Thymus (tissue), 11 donors: ENCODE measurements around the gene GALNT2. TPM values are rescaled to one million over a fixed set of nuclear protein-coding genes. Genes with fewer than 3 reads are reported as not detected.

Experiments
- DNase-seq, 9 donors: peaks; one replicate each; pipeline ENCODE4 v3.0.0-alpha.2; 2013; ENCODE audit warnings: low spot score in 9 of 9, low read depth in 6 of 9, missing footprints in 1 of 9
- H3K27ac ChIP-seq, 2 donors: one replicate each; pipeline ENCODE4 v1.5.1; 2013; ENCODE audit warnings: control low read depth in 1 of 2, low read depth in 1 of 2, low read length in 1 of 2, mild to moderate bottlenecking in 1 of 2, moderate library complexity in 1 of 2
- H3K27me3 ChIP-seq, 2 donors: one replicate each; pipeline ENCODE4 v1.5.1; 2013; ENCODE audit warnings: low read length in 1 of 2; ENCODE audit not compliant: control insufficient read depth in 2 of 2, insufficient read depth in 1 of 2
- H3K36me3 ChIP-seq, 2 donors: one replicate each; pipeline ENCODE4 v1.5.1; 2013; ENCODE audit warnings: low read length in 1 of 2, mild to moderate bottlenecking in 1 of 2, moderate library complexity in 1 of 2; ENCODE audit not compliant: control insufficient read depth in 2 of 2, insufficient read depth in 2 of 2
- H3K4me1 ChIP-seq, 2 donors: one replicate each; pipeline ENCODE4 v1.5.1; 2013; ENCODE audit warnings: low read length in 2 of 2; ENCODE audit not compliant: control insufficient read depth in 2 of 2, insufficient read depth in 2 of 2
- H3K4me3 ChIP-seq, 2 donors: one replicate each; pipeline ENCODE4 v1.5.1; 2013; ENCODE audit warnings: low read length in 2 of 2, control low read depth in 1 of 2, mild to moderate bottlenecking in 1 of 2
- H3K9me3 ChIP-seq, 2 donors: one replicate each; pipeline ENCODE4 v1.5.1; 2013; ENCODE audit warnings: low read length in 1 of 2, mild to moderate bottlenecking in 1 of 2; ENCODE audit not compliant: control insufficient read depth in 2 of 2, insufficient read depth in 1 of 2
- WGBS: extraction: QIAGEN DNeasy Blood & Tissue Kit; methylation state at CpG from one replicate; pipeline ENCODE4 v1.1.7; 2013; 5-methylcytosine and 5-hydroxymethylcytosine counted together
- polyA plus RNA-seq: library from polyadenylated mRNA; stranded (reverse); fragments of 200-250 nt; gene quantifications from one replicate; pipeline ENCODE4 v1.2.3, GENCODE V29; 2013
- total RNA-seq: library from RNA; stranded (reverse); fragments of 120-200 nt; gene quantifications from one replicate; pipeline ENCODE4 v1.2.4, GENCODE V29; 2013
- donor health status: healthy.

Gene GALNT2
- total and polyA plus RNA-seq, 2 donors: 33.9 to 42.5 TPM

GRCh38 chr1:230237805-230238204 lies 170.8 kb downstream of the GALNT2 start:
- WGBS: 98% methylated on average over 5 of the region's 5 CpGs

GRCh38 chr1:230240446-230241086 lies 173.5 kb downstream of the GALNT2 start:
- DNase-seq: no peak
- no peaks in the 10 kb centered on the region for H3K27me3 ChIP-seq
- peaks cover 0 to 23% of the 10 kb centered on the region in 2 donors for H3K4me1 ChIP-seq
- no peak overlapping the region for H3K4me3 ChIP-seq
- WGBS: 97% methylated on average over 5 of the region's 5 CpGs
- peaks cover 44 to 91% of the 10 kb centered on the region in 2 donors for H3K36me3 ChIP-seq
- no peak overlapping the region for H3K27ac ChIP-seq
- no peaks in the 10 kb centered on the region for H3K9me3 ChIP-seq

More at GRCh38 chr1:230237805-230238204, 170.8 kb downstream of the GALNT2 start:
- Histone ChIP-seq H3K27ac (no peak overlapping the region), H3K36me3 (peaks cover 36 to 79% of the 10 kb centered on the region in 2 donors), H3K27me3 (no peaks in the 10 kb centered on the region), H3K4me1 (no peaks in the 10 kb centered on the region), H3K4me3 (no peak overlapping the region), H3K9me3 (no peaks in the 10 kb centered on the region)
- DNase-seq: no peak

GRCh38 chr1:230242326-230242725 lies 175.3 kb downstream of the GALNT2 start:
- no peak for DNase-seq
- 98% methylated on average over 6 of the region's 6 CpGs for WGBS
- peaks cover 5 to 41% of the 10 kb centered on the region in 2 donors for H3K4me1 ChIP-seq
- peaks cover 47 to 91% of the 10 kb centered on the region in 2 donors for H3K36me3 ChIP-seq
- H3K27ac ChIP-seq: no peak overlapping the region
- H3K9me3 ChIP-seq: no peaks in the 10 kb centered on the region
- no peak overlapping the region for H3K4me3 ChIP-seq
- no peaks in the 10 kb centered on the region for H3K27me3 ChIP-seq

GRCh38 chr1:230243146-230243545 lies 176.1 kb downstream of the GALNT2 start:
- peaks cover 46 to 91% of the 10 kb centered on the region in 2 donors for H3K36me3 ChIP-seq
- no peak for DNase-seq
- H3K9me3 ChIP-seq: no peaks in the 10 kb centered on the region
- H3K27ac ChIP-seq: no peak overlapping the region
- no peaks in the 10 kb centered on the region for H3K27me3 ChIP-seq
- H3K4me3 ChIP-seq: no peak overlapping the region
- H3K4me1 ChIP-seq: peaks cover 5 to 47% of the 10 kb centered on the region in 2 donors
- WGBS: 98% methylated on average over 17 of the region's 17 CpGs

- WGBS: 98% methylated on average over 15 of the region's 15 CpGs
- Histone ChIP-seq H3K4me3 (no peak overlapping the region), H3K27ac (no peak overlapping the region), H3K36me3 (peaks cover 52 to 92% of the 10 kb centered on the region in 2 donors), H3K27me3 (no peaks in the 10 kb centered on the region), H3K9me3 (no peaks in the 10 kb centered on the region), H3K4me1 (peaks cover 5 to 52% of the 10 kb centered on the region in 2 donors)
- no peak for DNase-seq
Observed at GRCh38 chr1:230243583-230244353, 176.7 kb downstream of the GALNT2 start.

- WGBS: 24% methylated on average over 4 of the region's 4 CpGs
- H3K4me1 ChIP-seq: peaks cover 5 to 57% of the 10 kb centered on the region in 2 donors
- DNase-seq: peak in 1 of 9 donors; percentile 47
- peaks cover 72 to 97% of the 10 kb centered on the region in 2 donors for H3K36me3 ChIP-seq
- peak overlapping the region in 1 of 2 donors; percentile 44 for H3K27ac ChIP-seq
- no peak overlapping the region for H3K4me3 ChIP-seq
- H3K27me3 ChIP-seq: no peaks in the 10 kb centered on the region
- H3K9me3 ChIP-seq: no peaks in the 10 kb centered on the region
Observed at GRCh38 chr1:230246551-230246950, 179.5 kb downstream of the GALNT2 start.

GRCh38 chr1:230248016-230248888 lies 181.2 kb downstream of the GALNT2 start:
- Histone ChIP-seq H3K27ac (no peak overlapping the region), H3K4me3 (no peak overlapping the region), H3K9me3 (no peaks in the 10 kb centered on the region), H3K27me3 (no peaks in the 10 kb centered on the region), H3K36me3 (peaks cover 80 to 97% of the 10 kb centered on the region in 2 donors), H3K4me1 (peaks cover 5 to 54% of the 10 kb centered on the region in 2 donors)
- no peak for DNase-seq
- 98% methylated on average over 8 of the region's 8 CpGs for WGBS

- Histone ChIP-seq H3K36me3 (peaks cover 74 to 97% of the 10 kb centered on the region in 2 donors), H3K4me1 (peaks cover 5 to 47% of the 10 kb centered on the region in 2 donors), H3K4me3 (no peak overlapping the region), H3K27ac (no peak overlapping the region), H3K27me3 (no peaks in the 10 kb centered on the region), H3K9me3 (no peaks in the 10 kb centered on the region)
- DNase-seq: no peak
- WGBS: 89% methylated on average over 7 of the region's 7 CpGs
Observed at GRCh38 chr1:230248889-230249270, 181.8 kb downstream of the GALNT2 start.
